ENCODE data around the gene FUS.
"Not testable (repeated sequence)": the region's sequence is repeated elsewhere in the genome, so short reads cannot be mapped to it uniquely, and the experiment has no call there.

Gene FUS

DNA sequence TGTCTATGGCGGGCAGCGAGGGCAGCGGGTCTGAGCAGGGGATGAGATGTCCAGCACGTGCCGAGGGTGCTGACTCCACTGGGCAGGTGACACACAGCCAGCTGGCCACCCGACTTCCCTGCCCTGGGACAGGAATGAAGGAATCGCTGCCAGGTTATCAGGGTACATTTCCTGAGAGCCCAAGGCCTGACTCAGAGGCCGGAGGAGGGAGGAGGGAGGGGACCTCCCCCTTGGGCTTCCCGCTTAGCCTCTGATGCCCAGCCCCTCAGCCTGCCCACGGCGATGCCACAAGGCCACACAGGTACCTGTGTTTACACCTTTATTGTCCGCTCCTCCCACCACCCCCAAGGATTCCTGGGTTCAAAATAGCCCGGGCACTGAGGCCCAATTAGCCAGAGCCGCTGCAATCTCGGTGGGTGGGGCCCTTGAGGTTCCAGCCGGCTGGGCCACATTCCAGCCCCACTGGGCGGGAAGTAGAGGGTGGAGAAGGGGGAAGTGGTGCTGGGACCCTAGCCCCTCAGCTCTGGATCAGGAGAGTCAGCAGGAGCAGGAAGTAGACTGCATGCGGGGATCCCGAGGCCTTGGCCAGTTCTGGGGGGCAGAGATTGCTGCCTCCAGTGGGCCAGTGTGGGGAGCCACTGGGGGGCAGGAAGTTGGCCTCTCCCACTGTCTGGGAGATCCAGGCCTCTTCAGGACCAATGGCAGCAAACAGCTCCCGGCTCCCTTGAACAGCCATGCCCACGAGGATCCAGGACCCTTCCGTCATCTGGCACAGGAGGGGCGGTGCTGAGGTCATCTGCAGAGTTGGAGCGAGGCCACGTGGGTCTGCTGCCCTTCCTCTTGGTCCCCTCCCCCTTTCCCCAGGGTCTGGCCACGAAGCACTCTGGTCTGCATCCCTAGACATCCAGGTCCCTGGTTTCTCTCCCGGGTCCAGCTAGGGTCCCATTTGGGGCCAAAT, 41.0 kb upstream of the FUS start:
- TF ChIP-seq, protein P1, sequence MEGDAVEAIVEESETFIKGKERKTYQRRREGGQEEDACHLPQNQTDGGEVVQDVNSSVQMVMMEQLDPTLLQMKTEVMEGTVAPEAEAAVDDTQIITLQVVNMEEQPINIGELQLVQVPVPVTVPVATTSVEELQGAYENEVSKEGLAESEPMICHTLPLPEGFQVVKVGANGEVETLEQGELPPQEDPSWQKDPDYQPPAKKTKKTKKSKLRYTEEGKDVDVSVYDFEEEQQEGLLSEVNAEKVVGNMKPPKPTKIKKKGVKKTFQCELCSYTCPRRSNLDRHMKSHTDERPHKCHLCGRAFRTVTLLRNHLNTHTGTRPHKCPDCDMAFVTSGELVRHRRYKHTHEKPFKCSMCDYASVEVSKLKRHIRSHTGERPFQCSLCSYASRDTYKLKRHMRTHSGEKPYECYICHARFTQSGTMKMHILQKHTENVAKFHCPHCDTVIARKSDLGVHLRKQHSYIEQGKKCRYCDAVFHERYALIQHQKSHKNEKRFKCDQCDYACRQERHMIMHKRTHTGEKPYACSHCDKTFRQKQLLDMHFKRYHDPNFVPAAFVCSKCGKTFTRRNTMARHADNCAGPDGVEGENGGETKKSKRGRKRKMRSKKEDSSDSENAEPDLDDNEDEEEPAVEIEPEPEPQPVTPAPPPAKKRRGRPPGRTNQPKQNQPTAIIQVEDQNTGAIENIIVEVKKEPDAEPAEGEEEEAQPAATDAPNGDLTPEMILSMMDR (IDR thresholded peaks at IDR 0.05; ENCODE audit: extremely low read depth, insufficient read depth, missing control alignments), result no peak
- in situ Hi-C loops (cut with MboI; ENCODE audit: low pct_unique_long_range_greater_than_20kb, low sequenced_read_pairs, unreplicated experiment), result no loop called here
- DNase-seq (ENCODE audit: low spot score), result no peak

DNA sequence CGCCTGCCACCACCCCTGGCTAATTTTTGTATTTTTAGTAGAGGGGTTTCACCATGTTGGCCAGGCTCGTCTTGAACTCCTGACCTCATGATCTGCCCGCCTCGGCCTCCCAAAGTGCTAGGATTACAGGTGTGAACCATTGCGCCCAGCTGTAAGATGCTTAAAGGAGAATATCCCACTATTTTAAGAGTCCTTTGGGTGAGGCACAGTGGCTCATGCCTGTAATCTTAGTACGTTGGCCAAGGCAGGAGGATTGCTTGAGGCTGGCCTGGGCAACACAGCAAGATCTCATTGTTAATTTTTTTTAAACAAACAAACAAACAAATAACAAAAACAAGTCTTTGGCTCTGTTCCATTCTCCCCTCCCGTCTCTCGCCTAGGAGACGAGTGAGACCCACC, 38.9 kb upstream of the FUS start:
- in situ Hi-C loops (cut with MboI; ENCODE audit: low pct_unique_long_range_greater_than_20kb, low sequenced_read_pairs, unreplicated experiment); DNase-seq (ENCODE audit: low spot score): not testable (repeated sequence)

DNA sequence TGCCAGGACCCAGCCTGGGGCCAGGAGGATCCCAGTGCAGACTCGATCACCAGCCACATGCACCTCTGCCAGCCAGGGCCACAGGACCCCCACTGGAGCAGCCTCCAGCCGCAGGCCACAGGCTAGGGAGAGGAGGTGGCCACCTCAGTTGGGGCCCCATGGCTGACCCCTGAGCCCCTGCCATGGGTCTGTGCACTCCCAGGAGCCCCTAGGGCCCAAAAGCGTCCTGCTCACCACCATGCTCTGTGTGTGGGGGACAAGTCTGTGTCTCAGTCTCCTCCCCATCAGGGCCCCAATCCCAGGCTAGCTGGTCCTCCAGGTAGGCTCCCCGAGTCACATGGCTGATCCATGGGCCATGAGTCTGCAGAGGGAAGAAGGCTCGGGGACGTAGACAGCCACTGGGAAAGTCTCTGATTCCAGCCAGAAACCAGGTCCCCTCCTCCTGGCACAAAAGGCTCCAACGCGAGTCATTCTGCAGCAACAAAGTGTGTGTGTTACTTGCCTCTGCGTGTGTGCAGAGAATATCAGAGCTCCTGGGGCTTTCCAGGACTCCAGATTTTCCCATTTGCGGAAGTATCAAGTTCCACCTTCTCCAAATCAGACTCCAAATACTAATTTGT, 38.3 kb upstream of the FUS start:
- in situ Hi-C loops (cut with MboI; ENCODE audit: low pct_unique_long_range_greater_than_20kb, low sequenced_read_pairs, unreplicated experiment), result no loop called here
- TF ChIP-seq, protein P1 (IDR thresholded peaks at IDR 0.05; ENCODE audit: extremely low read depth, insufficient read depth, missing control alignments), result no peak
- DNase-seq (ENCODE audit: low spot score), result no peak

DNA sequence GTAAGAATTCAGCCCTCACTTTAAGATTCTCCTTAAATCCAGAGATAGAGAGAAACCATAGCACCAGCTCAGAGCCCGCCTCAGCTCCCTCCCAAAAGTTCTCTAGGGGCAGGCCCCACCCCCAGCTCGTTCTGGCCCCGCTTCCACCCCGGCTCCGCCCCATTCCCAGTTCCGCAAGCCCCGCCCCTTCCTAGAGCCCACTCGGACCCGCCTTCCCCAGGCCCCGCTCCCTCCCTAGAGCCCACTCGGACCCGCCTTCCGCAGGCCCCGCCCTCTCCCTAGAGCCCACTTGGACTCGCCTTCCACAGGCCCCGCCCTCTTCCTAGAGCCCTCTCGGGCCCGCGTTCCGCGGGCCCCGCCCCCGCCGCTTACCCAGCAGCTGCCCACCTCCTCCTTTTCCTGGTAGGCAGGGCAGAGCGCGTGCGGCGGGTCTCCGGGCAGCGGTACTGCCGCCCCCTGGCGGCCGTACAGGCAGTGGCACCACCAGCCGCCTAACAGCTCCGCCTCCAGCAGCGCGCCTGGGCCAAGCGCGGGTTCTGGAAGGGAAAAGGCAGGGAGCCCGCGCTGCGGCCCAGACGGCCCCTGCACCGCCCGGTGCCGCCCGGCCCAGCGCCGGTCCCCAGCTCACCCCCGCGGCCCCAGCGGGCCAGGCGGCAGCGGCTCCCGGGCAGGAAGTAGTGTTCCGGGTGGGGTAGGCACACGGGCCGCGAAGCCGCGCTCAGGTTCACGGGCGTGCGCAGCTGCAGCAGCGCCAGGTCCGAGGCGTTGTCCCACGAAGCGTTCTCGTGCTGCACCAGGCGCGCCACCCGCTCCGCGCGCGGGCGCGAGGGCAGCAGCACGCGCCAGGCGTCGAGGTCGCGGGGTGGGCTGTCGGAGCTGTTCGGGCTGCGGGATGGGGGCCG, 37.6 kb upstream of the FUS start:
- TF ChIP-seq, protein P1 (IDR thresholded peaks at IDR 0.05; ENCODE audit: extremely low read depth, insufficient read depth, missing control alignments), result peak; percentile 93
- in situ Hi-C loops (cut with MboI; ENCODE audit: low pct_unique_long_range_greater_than_20kb, low sequenced_read_pairs, unreplicated experiment), result no loop called here
- peak; percentile 100 for DNase-seq (ENCODE audit: low spot score)

DNA sequence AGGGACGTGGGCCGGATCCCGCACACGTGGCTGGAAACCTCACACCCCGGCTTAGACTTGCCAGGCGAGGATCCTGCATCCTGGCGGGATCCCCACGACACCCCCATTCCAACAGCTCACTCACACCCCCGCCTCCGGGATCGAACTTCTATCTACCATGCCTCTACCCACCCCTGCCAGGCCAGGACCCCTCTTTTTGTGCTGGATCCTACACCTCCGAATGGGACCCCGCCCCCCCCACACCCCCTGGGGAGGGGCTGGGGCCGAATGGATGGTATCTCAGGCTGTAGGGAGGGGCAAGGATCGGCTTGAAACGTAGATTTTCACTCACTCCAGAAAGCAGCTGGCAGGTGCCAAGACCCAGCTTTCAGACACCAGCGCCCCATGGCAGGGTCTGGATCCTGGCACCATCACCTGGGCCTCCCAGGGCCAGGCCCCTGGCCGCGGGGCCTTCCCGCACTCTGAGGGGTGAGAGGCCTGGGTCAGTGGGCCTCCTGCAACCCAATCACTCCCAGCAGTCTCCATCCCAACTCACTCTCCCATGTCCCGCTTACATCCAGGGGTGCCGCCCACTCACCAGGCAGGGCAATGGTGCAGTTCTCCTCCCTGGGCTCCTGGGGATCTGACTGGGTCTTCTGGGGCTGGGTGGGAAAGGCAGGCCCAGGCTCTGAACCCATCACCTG, 36.8 kb upstream of the FUS start:
- no peak for DNase-seq (ENCODE audit: low spot score)
- in situ Hi-C loops (cut with MboI; ENCODE audit: low pct_unique_long_range_greater_than_20kb, low sequenced_read_pairs, unreplicated experiment), result no loop called here
- TF ChIP-seq, protein P1 (IDR thresholded peaks at IDR 0.05; ENCODE audit: extremely low read depth, insufficient read depth, missing control alignments), result no peak

DNA sequence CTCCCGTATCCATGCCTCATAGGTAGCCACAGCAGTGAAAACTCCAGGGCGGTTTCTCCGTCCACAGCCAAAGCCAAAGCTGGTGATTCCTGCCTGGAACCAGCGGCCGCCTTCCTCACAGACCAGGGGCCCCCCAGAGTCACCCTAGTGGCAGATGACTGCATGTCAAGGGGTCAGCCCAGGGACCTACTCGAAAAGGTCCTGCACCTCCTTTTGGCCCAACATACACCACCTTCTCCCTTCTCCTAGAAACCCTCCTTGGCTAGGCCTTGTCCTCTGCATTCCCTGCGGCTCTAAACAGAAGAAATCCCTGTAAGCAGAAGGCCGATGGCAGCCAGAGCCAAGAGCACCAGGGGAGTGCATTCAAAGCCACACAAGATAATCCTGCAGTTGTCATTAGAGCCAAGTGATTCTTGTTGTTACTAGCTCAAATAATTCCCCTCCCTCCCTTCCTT, 36.2 kb upstream of the FUS start:
- in situ Hi-C loops (cut with MboI; ENCODE audit: low pct_unique_long_range_greater_than_20kb, low sequenced_read_pairs, unreplicated experiment), result no loop called here
- DNase-seq (ENCODE audit: low spot score), result no peak
- TF ChIP-seq, protein P1 (IDR thresholded peaks at IDR 0.05; ENCODE audit: extremely low read depth, insufficient read depth, missing control alignments), result no peak

DNA sequence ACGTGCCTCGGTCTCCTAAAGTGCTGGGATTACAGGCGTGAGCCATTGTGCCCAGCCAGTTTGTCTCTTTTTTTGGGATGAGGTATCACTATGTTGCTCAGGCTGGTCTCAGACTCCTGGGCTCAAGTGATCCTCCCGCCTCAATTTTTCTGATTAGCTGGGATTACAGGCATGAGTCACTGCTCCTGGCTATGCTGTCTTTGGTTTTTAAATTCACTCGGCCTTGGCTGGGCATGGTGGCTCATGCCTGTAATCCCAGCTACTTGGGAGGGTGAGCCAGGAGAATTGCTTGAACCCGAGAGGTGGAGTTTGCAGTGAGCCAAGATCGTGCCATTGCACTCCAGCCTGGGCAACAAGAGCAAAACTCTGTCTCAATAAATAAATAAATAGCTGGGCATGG, 35.5 kb upstream of the FUS start:
- DNase-seq (ENCODE audit: low spot score); in situ Hi-C loops (cut with MboI; ENCODE audit: low pct_unique_long_range_greater_than_20kb, low sequenced_read_pairs, unreplicated experiment): not testable (repeated sequence)
